Smooth muscle cell of trachea (primary cell): ENCODE results near the gene BAHCC1. TPM values are rescaled to one million over a fixed set of nuclear protein-coding genes. Genes with fewer than 3 reads are reported as not detected.

Source experiments
- total RNA-seq: library from RNA; depleted of rRNA; stranded (reverse); fragments of >200 nt; gene quantifications from 2 replicates; pipeline ENCODE4 v1.2.1, GENCODE V29; 2014

BAHCC1 gene
- total RNA-seq, result 7.4 and 7.6 TPM in 2 replicates

GRCh38 chr17:81394921-81395599, at the start of gene BAHCC1:
TSS of gene BAHCC1 (plus strand) at chr17:81395457. CDS start at chr17:81399740, 4,283 bp downstream.

GRCh38 chr17:81512562-81513371, 117.5 kb downstream of the BAHCC1 start, which contains the start of gene ACTG1:
TSS of gene ACTG1 (minus strand) at chr17:81512799. CDS start at chr17:81512354, 445 bp downstream.

Other genes starting within 250 kb of the BAHCC1 start
- gene PVALEF, start 229.9 kb upstream of the BAHCC1 start, total RNA-seq, result not detected in 2 replicates
- gene AATK, start 229.2 kb upstream of the BAHCC1 start, total RNA-seq, result 0.15 and 0.66 TPM in 2 replicates
- 9.9 and 10.8 TPM in 2 replicates for gene CEP131, start 172.5 kb upstream of the BAHCC1 start, total RNA-seq
- gene TEPSIN, start 156.4 kb upstream of the BAHCC1 start, total RNA-seq, result 20.8 and 27.6 TPM in 2 replicates
- gene NDUFAF8, start 156.1 kb upstream of the BAHCC1 start, total RNA-seq, result 27.9 and 52.4 TPM in 2 replicates
- gene SLC38A10, start 100.2 kb upstream of the BAHCC1 start, total RNA-seq, result 79.4 and 95.6 TPM in 2 replicates
- gene ACTG1, start 117.3 kb downstream of the BAHCC1 start, total RNA-seq, result 7,025 and 10,804 TPM in 2 replicates
- 2.0 and 4.6 TPM in 2 replicates for gene FSCN2, start 132.9 kb downstream of the BAHCC1 start, total RNA-seq
- gene FAAP100, start 156.9 kb downstream of the BAHCC1 start, total RNA-seq, result 19.9 and 25.0 TPM in 2 replicates
- gene NPLOC4, start 241.7 kb downstream of the BAHCC1 start, total RNA-seq, result 58.0 and 77.1 TPM in 2 replicates
- 2.5 and 2.6 TPM in 2 replicates for gene TSPAN10, start 241.7 kb downstream of the BAHCC1 start, total RNA-seq